Astrocyte (in vitro differentiated cells and primary cell): ENCODE measurements around the gene RHOBTB1. TPM values are rescaled to one million over a fixed set of nuclear protein-coding genes. Genes with fewer than 3 reads are reported as not detected.

Source experiments
- DNase-seq: peaks from one replicate; pipeline ENCODE4 v3.0.0-alpha.2; 2010; ENCODE audit warnings: low read depth
- FAIRE-seq: peaks from 2 replicates; lab custom pipeline; 2011; peaks lifted over from hg19 to GRCh38; lab: Jason Lieb, UNC
- H2AFZ ChIP-seq: 2 replicates; pipeline ENCODE4 v1.6.0; 2012; ENCODE audit warnings: low read depth, low read length, inconsistent platforms
- H3K27ac ChIP-seq: 2 replicates; pipeline ENCODE4 v1.5.1; 2011; ENCODE audit warnings: low read depth, low read length, inconsistent platforms
- H3K27me3 ChIP-seq: 2 replicates; pipeline ENCODE4 v1.6.0; 2011; ENCODE audit warnings: low read length, inconsistent platforms; ENCODE audit not compliant: insufficient read depth
- H3K36me3 ChIP-seq: 2 replicates; pipeline ENCODE4 v1.5.1; 2011; ENCODE audit warnings: low read length, inconsistent platforms; ENCODE audit not compliant: insufficient read depth
- H3K4me1 ChIP-seq: 2 replicates; pipeline ENCODE4 v1.5.1; 2011; ENCODE audit warnings: low read length, inconsistent platforms; ENCODE audit not compliant: insufficient read depth
- H3K4me2 ChIP-seq: 2 replicates; pipeline ENCODE4 v1.6.0; 2012; ENCODE audit warnings: low read length, inconsistent platforms
- H3K4me3 ChIP-seq: 2 replicates; pipeline ENCODE4 v1.5.1; 2011; ENCODE audit warnings: low read depth, mild to moderate bottlenecking, low read length, inconsistent platforms; ENCODE audit not compliant: insufficient read depth
- H3K79me2 ChIP-seq: 2 replicates; pipeline ENCODE4 v1.6.0; 2012; ENCODE audit warnings: mild to moderate bottlenecking, low read length, inconsistent platforms; ENCODE audit not compliant: insufficient read depth
- H3K9ac ChIP-seq: 2 replicates; pipeline ENCODE4 v1.6.0; 2012; ENCODE audit warnings: mild to moderate bottlenecking, low read length, inconsistent platforms
- H3K9me3 ChIP-seq: 2 replicates; pipeline ENCODE4 v1.5.1; 2012; ENCODE audit warnings: low read depth, mild to moderate bottlenecking, low read length, inconsistent platforms; ENCODE audit not compliant: insufficient read depth
- H4K20me1 ChIP-seq: 2 replicates; pipeline ENCODE4 v1.6.0; 2012; ENCODE audit warnings: low read length, inconsistent platforms; ENCODE audit not compliant: insufficient read depth
- H3K27ac Mint-ChIP-seq: one replicate; pipeline ENCODE4 v1.8.0; 2021; ENCODE audit warnings: mild to moderate bottlenecking, mixed read lengths; ENCODE audit not compliant: unreplicated experiment
- H3K27me3 Mint-ChIP-seq: one replicate; pipeline ENCODE4 v1.8.0; 2021; ENCODE audit warnings: low read depth, mixed read lengths; ENCODE audit not compliant: unreplicated experiment
- H3K36me3 Mint-ChIP-seq: one replicate; pipeline ENCODE4 v1.8.0; 2021; ENCODE audit warnings: low read depth, mixed read lengths; ENCODE audit not compliant: unreplicated experiment
- H3K4me1 Mint-ChIP-seq: one replicate; pipeline ENCODE4 v1.8.0; 2021; ENCODE audit warnings: low read depth, mixed read lengths; ENCODE audit not compliant: unreplicated experiment
- H3K4me3 Mint-ChIP-seq: one replicate; pipeline ENCODE4 v1.8.0; 2021; ENCODE audit warnings: mild to moderate bottlenecking, moderate library complexity, mixed read lengths; ENCODE audit not compliant: unreplicated experiment
- H3K9me3 Mint-ChIP-seq: one replicate; pipeline ENCODE4 v1.8.0; 2021; ENCODE audit warnings: mild to moderate bottlenecking, mixed read lengths; ENCODE audit not compliant: unreplicated experiment
- EZH2 ChIP-seq: IDR thresholded peaks from 2 replicates; pipeline ENCODE4 v1.6.1; 2012; ENCODE audit warnings: mild to moderate bottlenecking, low read length, inconsistent platforms; ENCODE audit not compliant: insufficient read depth
- total RNA-seq: library from RNA; stranded (reverse); gene quantifications from 2 replicates; pipeline ENCODE4 v1.2.1, GENCODE V29; 2021
- TF ChIP-seq, protein P1 (sequence below): IDR thresholded peaks from 2 replicates; pipeline ENCODE4 v1.5.1; 2011; ENCODE audit warnings: low read depth, mild to moderate bottlenecking, inconsistent platforms, low read length, moderate library complexity; ENCODE audit not compliant: insufficient read depth

The RHOBTB1 gene
- total RNA-seq, 1 donor from 2014 or later: 46.5 TPM

DNA sequence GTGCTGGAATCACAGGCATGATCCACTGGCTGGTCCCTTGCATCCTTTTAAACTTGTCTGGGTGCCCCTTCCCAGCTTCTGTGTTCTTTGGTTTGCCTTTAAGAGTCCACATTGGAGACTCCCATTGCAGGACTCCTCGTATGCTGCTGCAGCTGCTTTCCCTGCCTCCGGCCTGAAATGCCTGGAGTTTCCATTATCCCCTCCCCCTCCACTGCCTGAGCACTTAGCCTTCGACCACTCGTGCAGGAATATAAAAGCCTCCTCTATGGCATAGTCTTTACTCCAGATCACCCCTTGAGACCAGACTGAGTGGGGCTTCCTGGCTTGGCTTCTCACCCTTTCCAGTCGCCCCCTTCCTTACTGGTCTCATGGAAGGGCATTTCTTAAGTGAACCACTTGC lies 80.2 kb downstream of the RHOBTB1 start:
- Mint-ChIP-seq H3K4me1 (peaks cover 3% of the 10 kb centered on the region), H3K4me3 (no peak overlapping the region), H3K27ac (no peak overlapping the region), H3K27me3 (no peaks in the 10 kb centered on the region), H3K36me3 (peaks cover 2% of the 10 kb centered on the region), H3K9me3 (no peaks in the 10 kb centered on the region)
- Histone ChIP-seq H3K36me3 (no peaks in the 10 kb centered on the region), H3K4me3 (no peak overlapping the region), H2AFZ (no peak overlapping the region), H3K27me3 (no peaks in the 10 kb centered on the region), H4K20me1 (no peaks in the 10 kb centered on the region), H3K4me2 (no peak overlapping the region), H3K79me2 (no peaks in the 10 kb centered on the region), H3K4me1 (no peaks in the 10 kb centered on the region), H3K9me3 (no peaks in the 10 kb centered on the region), H3K27ac (no peak overlapping the region), H3K9ac (no peak overlapping the region)
- TF ChIP-seq EZH2: no peak
- TF ChIP-seq, protein P1, sequence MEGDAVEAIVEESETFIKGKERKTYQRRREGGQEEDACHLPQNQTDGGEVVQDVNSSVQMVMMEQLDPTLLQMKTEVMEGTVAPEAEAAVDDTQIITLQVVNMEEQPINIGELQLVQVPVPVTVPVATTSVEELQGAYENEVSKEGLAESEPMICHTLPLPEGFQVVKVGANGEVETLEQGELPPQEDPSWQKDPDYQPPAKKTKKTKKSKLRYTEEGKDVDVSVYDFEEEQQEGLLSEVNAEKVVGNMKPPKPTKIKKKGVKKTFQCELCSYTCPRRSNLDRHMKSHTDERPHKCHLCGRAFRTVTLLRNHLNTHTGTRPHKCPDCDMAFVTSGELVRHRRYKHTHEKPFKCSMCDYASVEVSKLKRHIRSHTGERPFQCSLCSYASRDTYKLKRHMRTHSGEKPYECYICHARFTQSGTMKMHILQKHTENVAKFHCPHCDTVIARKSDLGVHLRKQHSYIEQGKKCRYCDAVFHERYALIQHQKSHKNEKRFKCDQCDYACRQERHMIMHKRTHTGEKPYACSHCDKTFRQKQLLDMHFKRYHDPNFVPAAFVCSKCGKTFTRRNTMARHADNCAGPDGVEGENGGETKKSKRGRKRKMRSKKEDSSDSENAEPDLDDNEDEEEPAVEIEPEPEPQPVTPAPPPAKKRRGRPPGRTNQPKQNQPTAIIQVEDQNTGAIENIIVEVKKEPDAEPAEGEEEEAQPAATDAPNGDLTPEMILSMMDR: no peak
- DNase-seq (no peak), FAIRE-seq (no peak)

DNA sequence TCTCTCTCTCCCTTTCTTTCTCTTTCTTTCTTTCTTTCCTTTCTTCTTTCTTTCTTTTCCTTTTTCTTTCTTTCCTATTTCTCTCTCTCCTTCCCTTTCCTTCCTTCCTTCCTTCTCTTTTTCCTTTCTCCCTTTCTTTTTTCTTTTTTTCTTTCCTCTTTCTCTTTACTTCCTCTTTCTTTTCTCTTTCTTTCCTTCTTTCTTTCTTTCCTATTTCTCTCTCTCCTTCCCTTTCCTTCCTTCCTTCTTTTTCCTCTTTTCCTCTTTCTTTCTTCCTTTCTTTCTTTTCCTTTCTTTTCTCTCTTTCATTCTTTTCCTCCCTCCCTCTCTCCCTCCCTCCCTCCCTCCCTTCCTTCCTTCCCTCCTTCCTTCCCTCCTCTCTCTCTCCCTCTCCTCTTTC lies 81.5 kb downstream of the RHOBTB1 start:
- no peak overlapping the region for H3K4me3 Mint-ChIP-seq
- H3K9me3 Mint-ChIP-seq: no peaks in the 10 kb centered on the region
- no peak for DNase-seq
- H3K36me3 Mint-ChIP-seq: no peaks in the 10 kb centered on the region
- Histone ChIP-seq H3K27ac (no peak overlapping the region), H3K36me3 (no peaks in the 10 kb centered on the region), H3K4me1 (no peaks in the 10 kb centered on the region), H4K20me1 (no peaks in the 10 kb centered on the region), H2AFZ (no peak overlapping the region), H3K4me2 (no peak overlapping the region), H3K79me2 (no peaks in the 10 kb centered on the region), H3K4me3 (no peak overlapping the region), H3K9me3 (no peaks in the 10 kb centered on the region), H3K27me3 (no peaks in the 10 kb centered on the region), H3K9ac (no peak overlapping the region)
- no peak overlapping the region for H3K27ac Mint-ChIP-seq
- TF ChIP-seq, protein P1: no peak
- no peak for TF ChIP-seq EZH2
- H3K4me1 Mint-ChIP-seq: peaks cover 3% of the 10 kb centered on the region
- H3K27me3 Mint-ChIP-seq: no peaks in the 10 kb centered on the region
- FAIRE-seq: no peak

GRCh38 chr10:60856405-60856804 lies 87.6 kb downstream of the RHOBTB1 start:
- no peak for TF ChIP-seq EZH2
- TF ChIP-seq, protein P1: no peak
- no peaks in the 10 kb centered on the region for H3K9me3 ChIP-seq

More at GRCh38 chr10:60856405-60856804, 87.6 kb downstream of the RHOBTB1 start:
- Mint-ChIP-seq H3K9me3 (peaks cover 5% of the 10 kb centered on the region), H3K36me3 (peaks cover 2% of the 10 kb centered on the region), H3K4me3 (no peak overlapping the region), H3K4me1 (no peaks in the 10 kb centered on the region), H3K27me3 (no peaks in the 10 kb centered on the region), H3K27ac (no peak overlapping the region)
- H3K4me3 ChIP-seq: no peak overlapping the region
- FAIRE-seq (no peak), DNase-seq (no peak)
- H3K36me3 ChIP-seq: no peaks in the 10 kb centered on the region
- H3K9ac ChIP-seq: no peak overlapping the region
- H3K4me1 ChIP-seq: no peaks in the 10 kb centered on the region
- no peak overlapping the region for H3K27ac ChIP-seq
- H3K79me2 ChIP-seq: no peaks in the 10 kb centered on the region
- H4K20me1 ChIP-seq: no peaks in the 10 kb centered on the region
- H2AFZ ChIP-seq: no peak overlapping the region
- no peak overlapping the region for H3K4me2 ChIP-seq
- H3K27me3 ChIP-seq: no peaks in the 10 kb centered on the region
